Choroid plexus epithelial cell (primary cell): ENCODE data around the gene OSBPL2.

Experiments
- DNase-seq: peaks from one replicate; pipeline ENCODE4 v3.0.0-alpha.2; 2010; ENCODE audit warnings: low read depth
- H3K4me3 ChIP-seq: 2 replicates; pipeline ENCODE4 v1.5.1; 2011; ENCODE audit warnings: low read depth, mild to moderate bottlenecking, control low read depth, low read length, moderate library complexity
- TF ChIP-seq, protein P1 (sequence below): conservative IDR thresholded peaks from 2 replicates; pipeline ENCODE4 v1.5.1; 2011; ENCODE audit warnings: low read depth, mild to moderate bottlenecking, control low read depth, inconsistent platforms, low read length, moderate library complexity

Gene OSBPL2

GRCh38 chr20:62208061-62208794 lies 30.1 kb upstream of the OSBPL2 start:
- H3K4me3 ChIP-seq = no peak overlapping the region
- TF ChIP-seq, protein P1, sequence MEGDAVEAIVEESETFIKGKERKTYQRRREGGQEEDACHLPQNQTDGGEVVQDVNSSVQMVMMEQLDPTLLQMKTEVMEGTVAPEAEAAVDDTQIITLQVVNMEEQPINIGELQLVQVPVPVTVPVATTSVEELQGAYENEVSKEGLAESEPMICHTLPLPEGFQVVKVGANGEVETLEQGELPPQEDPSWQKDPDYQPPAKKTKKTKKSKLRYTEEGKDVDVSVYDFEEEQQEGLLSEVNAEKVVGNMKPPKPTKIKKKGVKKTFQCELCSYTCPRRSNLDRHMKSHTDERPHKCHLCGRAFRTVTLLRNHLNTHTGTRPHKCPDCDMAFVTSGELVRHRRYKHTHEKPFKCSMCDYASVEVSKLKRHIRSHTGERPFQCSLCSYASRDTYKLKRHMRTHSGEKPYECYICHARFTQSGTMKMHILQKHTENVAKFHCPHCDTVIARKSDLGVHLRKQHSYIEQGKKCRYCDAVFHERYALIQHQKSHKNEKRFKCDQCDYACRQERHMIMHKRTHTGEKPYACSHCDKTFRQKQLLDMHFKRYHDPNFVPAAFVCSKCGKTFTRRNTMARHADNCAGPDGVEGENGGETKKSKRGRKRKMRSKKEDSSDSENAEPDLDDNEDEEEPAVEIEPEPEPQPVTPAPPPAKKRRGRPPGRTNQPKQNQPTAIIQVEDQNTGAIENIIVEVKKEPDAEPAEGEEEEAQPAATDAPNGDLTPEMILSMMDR = no peak
- DNase-seq = no peak

DNA sequence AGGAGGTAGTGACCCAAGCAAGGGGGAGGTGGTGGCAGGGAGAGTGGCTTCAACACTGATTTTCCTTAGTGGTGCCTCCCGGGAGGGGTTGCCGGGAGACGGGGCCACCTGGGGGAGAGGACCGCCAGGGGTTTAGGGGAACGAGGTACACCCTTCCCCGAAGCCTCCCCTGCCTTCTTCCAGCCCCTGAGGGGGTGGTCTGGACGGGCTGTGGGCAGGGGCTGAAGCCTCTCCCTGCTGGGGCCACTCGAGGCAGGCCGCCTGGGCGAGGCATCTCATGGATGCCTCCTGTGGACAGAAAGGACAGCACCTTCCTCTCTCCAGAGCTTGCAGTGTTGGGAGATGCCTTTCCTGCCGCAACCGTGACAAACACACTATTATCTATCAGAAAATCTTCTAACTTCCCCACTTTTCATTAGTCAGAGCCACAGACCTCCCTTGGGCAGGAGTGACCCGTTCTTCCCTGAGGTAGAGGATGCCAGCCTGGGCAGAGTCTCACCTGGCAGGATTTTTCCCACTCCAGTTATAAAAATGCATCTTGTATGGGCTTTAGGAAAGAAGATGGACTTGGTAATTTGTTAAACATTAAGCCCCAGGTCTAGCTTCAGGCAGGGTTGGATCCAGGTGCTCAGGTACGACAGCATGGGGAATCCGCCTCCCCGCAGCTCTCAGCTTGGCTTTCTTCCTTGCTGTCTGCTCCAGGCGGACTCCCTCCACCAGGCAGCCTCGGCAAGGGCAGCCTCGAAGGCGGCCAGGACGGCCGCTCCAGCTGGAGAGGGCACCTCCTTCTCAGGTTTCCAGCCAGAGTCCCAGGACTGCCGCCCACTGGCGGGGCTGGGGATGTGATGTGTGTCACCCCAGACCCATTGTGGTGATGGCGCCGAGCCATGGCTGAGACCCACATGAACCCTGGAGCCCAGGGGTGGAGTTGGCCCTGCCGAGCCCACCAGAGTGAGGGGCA lies 29.2 kb upstream of the OSBPL2 start:
- TF ChIP-seq, protein P1 = peak; percentile 15
- H3K4me3 ChIP-seq = no peak overlapping the region
- DNase-seq = no peak

- no peak for DNase-seq
- TF ChIP-seq, protein P1 = no peak
Observed at GRCh38 chr20:62209850-62210495, 28.3 kb upstream of the OSBPL2 start.

GRCh38 chr20:62210496-62210855 lies 27.8 kb upstream of the OSBPL2 start:
- DNase-seq = no peak
- no peak overlapping the region for H3K4me3 ChIP-seq
- TF ChIP-seq, protein P1 = no peak

More at GRCh38 chr20:62209850-62210495, 28.3 kb upstream of the OSBPL2 start:
- H3K4me3 ChIP-seq = no peak overlapping the region

- TF ChIP-seq, protein P1 = no peak
- DNase-seq = no peak
- no peak overlapping the region for H3K4me3 ChIP-seq
Observed at GRCh38 chr20:62211216-62211615, 27.1 kb upstream of the OSBPL2 start.

GRCh38 chr20:62211769-62212288 lies 26.5 kb upstream of the OSBPL2 start:
- H3K4me3 ChIP-seq = no peak overlapping the region
- TF ChIP-seq, protein P1 = no peak
- DNase-seq = no peak
